Stomach (tissue), 9 donors: ENCODE measurements around the gene AK2. TPM values are rescaled to one million over a fixed set of nuclear protein-coding genes. Genes with fewer than 3 reads are reported as not detected.

Experiments
- DNase-seq, 2 donors: peaks; one replicate each; pipeline versions ENCODE4 v3.0.0 to v3.0.0-alpha.2; 2013 to 2019
- H3K27ac ChIP-seq, 5 donors: fragments of 200-600 bp in 4 of 5; sonication (generic) in 4 of 5; one replicate each; pipeline ENCODE4 v1.5.1; 2013 to 2019; ENCODE audit warnings: mild to moderate bottlenecking in 1 of 5, moderate library complexity in 1 of 5
- H3K27me3 ChIP-seq, 3 donors: fragments of 200-600 bp; sonication (generic); one replicate each; pipeline ENCODE4 v1.5.1; 2017 to 2019; ENCODE audit warnings: mixed run types in 1 of 3
- H3K36me3 ChIP-seq, 4 donors: fragments of 200-600 bp; sonication (generic); 1 replicate in 3 of 4; 2 replicates in 1 of 4; pipeline ENCODE4 v1.5.1; 2016 to 2019
- H3K4me1 ChIP-seq, 4 donors: fragments of 200-600 bp; sonication (generic); one replicate each; pipeline ENCODE4 v1.5.1; 2016 to 2019
- H3K4me3 ChIP-seq, 4 donors: fragments of 200-600 bp; sonication (generic) in 3 of 4; one replicate each; pipeline ENCODE4 v1.5.1; 2016 to 2019; ENCODE audit warnings: mild to moderate bottlenecking in 1 of 4
- H3K9me3 ChIP-seq, 4 donors: fragments of 200-600 bp; sonication (generic); one replicate each; pipeline ENCODE4 v1.5.1; 2016 to 2019
- EP300 ChIP-seq: sonication (generic); formaldehyde crosslinking; IDR thresholded peaks from one replicate; pipeline ENCODE4 v1.6.1; 2017; ENCODE audit warnings: antibody characterized with exemption
- POLR2A ChIP-seq, 4 donors: fragments of 450-650 bp; IDR thresholded peaks; one replicate each; pipeline ENCODE4 v1.6.1; 2016; ENCODE audit warnings: antibody characterized with exemption in 4 of 4, control low read depth in 2 of 4, mild to moderate bottlenecking in 1 of 4, moderate library complexity in 1 of 4
- POLR2AphosphoS5 ChIP-seq, 3 donors: sonication (generic); formaldehyde crosslinking; IDR thresholded peaks; one replicate each; pipeline ENCODE4 v1.6.1; 2016; ENCODE audit warnings: antibody characterized with exemption in 3 of 3
- WGBS, 5 donors: extraction: QIAGEN DNeasy Blood & Tissue Kit in 3 of 5; methylation state at CpG; one replicate each; pipeline versions ENCODE4 v1.1.5 to v1.1.7; 2013 to 2018; 5-methylcytosine and 5-hydroxymethylcytosine counted together
- intact Hi-C: fragments of 100-400 bp; cut with DNase I; formaldehyde crosslinking; loops from one replicate; pipeline ENCODE4 v1.15.1; 2023; ENCODE audit warnings: low total_unique reads
- polyA plus RNA-seq, 3 donors: library from polyadenylated mRNA; stranded (reverse); fragments of 200-250 nt; gene quantifications; one replicate each; pipeline ENCODE4 v1.2.3, GENCODE V29; 2013
- total RNA-seq, 5 donors: library from RNA; depleted of rRNA; stranded (reverse); fragments of >200 nt; gene quantifications; one replicate each; pipeline versions ENCODE4 v1.1.0 to v1.2.3, GENCODE V29; 2014 to 2016
- TF ChIP-seq, protein P1 (sequence below), 7 experiments: fragments of 450-650 bp in 4 of 7; fragments of 200-600 bp in 3 of 7; sonication (generic) in 3 of 7; IDR thresholded peaks; one replicate each; pipeline ENCODE4 v1.5.1; 2016 to 2019; ENCODE audit warnings: antibody characterized with exemption in 7 of 7, control low read depth in 2 of 7, mild to moderate bottlenecking in 1 of 7
- donor health status: healthy with polysubstance abuse.
- donor health status: Bipolar disorder and iron deficiency.
- donor health status: healthy.

The AK2 gene
- total and polyA plus RNA-seq, 8 donors = 71.0 to 263 (median 115) TPM

DNA sequence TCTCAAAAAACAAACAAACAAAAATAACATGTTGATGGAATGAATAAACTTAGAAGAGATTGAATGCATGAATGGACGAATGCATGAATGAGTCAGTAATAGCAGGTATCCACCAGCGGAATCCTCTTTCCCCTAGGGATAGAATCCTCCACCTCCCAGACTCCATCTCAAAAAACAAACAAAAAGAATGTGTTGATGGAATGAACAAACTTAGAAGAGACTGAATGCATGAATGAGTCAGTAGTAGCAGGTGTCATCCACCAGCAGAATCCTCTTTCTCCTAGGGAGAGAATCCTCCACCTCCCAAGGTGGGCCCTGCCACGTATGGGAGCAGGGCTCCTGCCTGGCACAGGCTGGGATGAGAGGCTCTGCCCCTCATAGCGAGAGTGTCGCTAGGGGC, 45.3 kb downstream of the AK2 start:
- peak overlapping the region; percentile 64 to 87 (median 76) for H3K27ac ChIP-seq
- H3K4me1 ChIP-seq = peaks cover 28 to 58% (median 31%) of the 10 kb centered on the region in 4 donors
- H3K4me3 ChIP-seq = no peak overlapping the region
- H3K9me3 ChIP-seq = no peaks in the 10 kb centered on the region
- no peaks in the 10 kb centered on the region for H3K36me3 ChIP-seq
- WGBS, 5 donors = 89 to 95% (median 94%) methylated on average over 5 of the region's 5 CpGs
- TF ChIP-seq POLR2AphosphoS5 (IDR thresholded peaks at IDR 0.05) (no peak), EP300 (no peak), POLR2A (IDR thresholded peaks at IDR 0.05) (no peak)
- TF ChIP-seq, protein P1, sequence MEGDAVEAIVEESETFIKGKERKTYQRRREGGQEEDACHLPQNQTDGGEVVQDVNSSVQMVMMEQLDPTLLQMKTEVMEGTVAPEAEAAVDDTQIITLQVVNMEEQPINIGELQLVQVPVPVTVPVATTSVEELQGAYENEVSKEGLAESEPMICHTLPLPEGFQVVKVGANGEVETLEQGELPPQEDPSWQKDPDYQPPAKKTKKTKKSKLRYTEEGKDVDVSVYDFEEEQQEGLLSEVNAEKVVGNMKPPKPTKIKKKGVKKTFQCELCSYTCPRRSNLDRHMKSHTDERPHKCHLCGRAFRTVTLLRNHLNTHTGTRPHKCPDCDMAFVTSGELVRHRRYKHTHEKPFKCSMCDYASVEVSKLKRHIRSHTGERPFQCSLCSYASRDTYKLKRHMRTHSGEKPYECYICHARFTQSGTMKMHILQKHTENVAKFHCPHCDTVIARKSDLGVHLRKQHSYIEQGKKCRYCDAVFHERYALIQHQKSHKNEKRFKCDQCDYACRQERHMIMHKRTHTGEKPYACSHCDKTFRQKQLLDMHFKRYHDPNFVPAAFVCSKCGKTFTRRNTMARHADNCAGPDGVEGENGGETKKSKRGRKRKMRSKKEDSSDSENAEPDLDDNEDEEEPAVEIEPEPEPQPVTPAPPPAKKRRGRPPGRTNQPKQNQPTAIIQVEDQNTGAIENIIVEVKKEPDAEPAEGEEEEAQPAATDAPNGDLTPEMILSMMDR (IDR thresholded peaks at IDR 0.05) = no peak
- intact Hi-C loops = no loop called here
- H3K27me3 ChIP-seq = no peaks in the 10 kb centered on the region
- no peak for DNase-seq

DNA sequence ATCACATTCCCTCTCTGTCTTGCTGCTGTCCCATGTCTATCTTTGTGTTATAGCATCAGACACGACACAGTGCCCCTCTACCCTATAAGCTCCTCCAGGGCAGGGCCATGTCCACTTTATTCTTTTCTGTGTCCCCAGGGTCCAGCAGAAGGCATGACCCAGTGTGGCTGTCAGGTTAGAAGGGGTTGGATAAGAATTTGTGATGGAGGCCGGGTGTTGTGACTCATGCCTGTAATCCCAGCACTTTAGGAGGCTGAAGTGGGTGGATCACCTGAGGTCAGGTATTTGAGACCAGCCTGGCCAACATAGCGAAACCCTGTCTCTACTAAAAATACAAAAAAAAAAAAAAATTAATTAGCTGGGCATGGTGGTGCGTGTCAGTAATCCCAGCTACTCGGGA, 45.8 kb downstream of the AK2 start:
- peaks cover 28 to 58% (median 31%) of the 10 kb centered on the region in 4 donors for H3K4me1 ChIP-seq
- DNase-seq = no peak
- WGBS, 5 donors = 89 to 95% (median 93%) methylated on average over 5 of the region's 5 CpGs
- H3K27ac ChIP-seq = peak overlapping the region in 2 of 5 donors; percentile 86 to 87
- no peaks in the 10 kb centered on the region for H3K36me3 ChIP-seq
- H3K27me3 ChIP-seq = no peaks in the 10 kb centered on the region
- TF ChIP-seq POLR2A (IDR thresholded peaks at IDR 0.05) (no peak), EP300 (no peak)
- TF ChIP-seq, protein P1 (IDR thresholded peaks at IDR 0.05) = no peak
- no peaks in the 10 kb centered on the region for H3K9me3 ChIP-seq
- intact Hi-C loops = no loop called here
- no peak overlapping the region for H3K4me3 ChIP-seq

- peak overlapping the region; percentile 7 to 84 (median 64) for H3K27ac ChIP-seq
- TF ChIP-seq, protein P1 (IDR thresholded peaks at IDR 0.05) = no peak
- no peak for TF ChIP-seq EP300
- peak; percentile 42 to 86 (median 62) for TF ChIP-seq POLR2AphosphoS5 (IDR thresholded peaks at IDR 0.05)
- no peak for TF ChIP-seq POLR2A (IDR thresholded peaks at IDR 0.05)
- WGBS, 5 donors = 27 to 41% (median 31%) methylated on average over 6 of the region's 6 CpGs
- intact Hi-C loops = no loop called here
- DNase-seq = peak; percentile 70 to 71
- no peaks in the 10 kb centered on the region for H3K27me3 ChIP-seq
- H3K9me3 ChIP-seq = no peaks in the 10 kb centered on the region
- no peak overlapping the region for H3K4me3 ChIP-seq
- peaks cover 28 to 65% (median 31%) of the 10 kb centered on the region in 4 donors for H3K4me1 ChIP-seq
- no peaks in the 10 kb centered on the region for H3K36me3 ChIP-seq
These were observed 47.3 kb downstream of the AK2 start for GRCh38 chr1:32989160-32990050.

DNA sequence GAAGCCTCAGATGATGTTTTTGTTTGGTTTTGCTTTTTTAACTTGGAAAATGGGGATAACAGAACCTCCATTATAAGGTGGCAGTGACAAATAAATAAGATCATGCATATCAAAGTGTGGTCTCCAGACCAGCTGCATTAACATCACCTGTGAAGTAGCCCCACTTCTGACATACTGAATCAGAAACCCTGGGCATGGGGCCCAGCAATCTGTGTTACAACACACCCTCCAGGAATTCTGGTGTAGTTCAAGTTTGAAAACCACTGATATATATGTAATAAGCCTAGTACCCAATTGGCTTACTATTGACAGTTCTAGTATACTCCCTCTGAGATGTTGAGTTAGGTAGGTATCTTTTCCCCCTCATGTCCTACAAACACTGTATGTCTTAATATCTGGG, 48.0 kb downstream of the AK2 start:
- intact Hi-C loops = no loop called here
- Histone ChIP-seq H3K36me3 (no peaks in the 10 kb centered on the region), H3K27me3 (no peaks in the 10 kb centered on the region), H3K27ac (peak overlapping the region in 4 of 5 donors; percentile 63 to 84 (median 70)), H3K4me1 (peaks cover 28 to 61% (median 31%) of the 10 kb centered on the region in 4 donors), H3K4me3 (no peak overlapping the region), H3K9me3 (no peaks in the 10 kb centered on the region)
- TF ChIP-seq EP300 = no peak
- no peak for TF ChIP-seq POLR2AphosphoS5 (IDR thresholded peaks at IDR 0.05)
- TF ChIP-seq, protein P1 (IDR thresholded peaks at IDR 0.05) = no peak
- TF ChIP-seq POLR2A (IDR thresholded peaks at IDR 0.05) = no peak
- no peak for DNase-seq
